Activated CD8-positive, alpha-beta T cell treated with anti-CD3 and anti-CD28 coated beads for 36 hours (primary cell): ENCODE data around the gene DISP1. TPM values are rescaled to one million over a fixed set of nuclear protein-coding genes. Genes with fewer than 3 reads are reported as not detected.

Experiments
- ATAC-seq: fragments of 200-7000 bp; cut with Tn5 transposase; one replicate; pipeline ENCODE4 v1.10.0; 2021; ENCODE audit warnings: mild to moderate bottlenecking, moderate library complexity
- CTCF ChIA-PET: fragments of 350-600 bp; sonication (Branson Sonifier 250); formaldehyde crosslinking; loops from one replicate; lab custom pipeline; 2021; ENCODE audit warnings: antibody characterized with exemption; lab: Charles Lee
- POLR2A ChIA-PET: fragments of 350-600 bp; sonication (Branson Sonifier 250); formaldehyde crosslinking; loops from one replicate; lab custom pipeline; 2021; ENCODE audit warnings: antibody characterized with exemption; lab: Charles Lee
- DNase-seq: peaks from one replicate; pipeline ENCODE4 v3.0.0-alpha.2; 2020
- H3K27ac Mint-ChIP-seq: one replicate; pipeline ENCODE4 v1.8.0; 2021; ENCODE audit warnings: mild to moderate bottlenecking, mixed read lengths
- H3K27me3 Mint-ChIP-seq: one replicate; pipeline ENCODE4 v1.8.0; 2021; ENCODE audit warnings: mixed read lengths
- H3K36me3 Mint-ChIP-seq: one replicate; pipeline ENCODE4 v1.8.0; 2021; ENCODE audit warnings: low read depth, mixed read lengths
- H3K4me1 Mint-ChIP-seq: one replicate; pipeline ENCODE4 v1.8.0; 2021; ENCODE audit warnings: low read depth, mixed read lengths
- H3K4me3 Mint-ChIP-seq: one replicate; pipeline ENCODE4 v1.8.0; 2021; ENCODE audit warnings: mild to moderate bottlenecking, moderate library complexity, mixed read lengths
- H3K9me3 Mint-ChIP-seq: one replicate; pipeline ENCODE4 v1.8.0; 2021; ENCODE audit warnings: mixed read lengths
- CTCF ChIP-seq: fragments of 200-600 bp; IDR thresholded peaks from one replicate; pipeline ENCODE4 v1.8.0; 2022; ENCODE audit warnings: antibody characterized with exemption, mild to moderate bottlenecking
- intact Hi-C: fragments of 100-400 bp; cut with micrococcal nuclease; formaldehyde crosslinking; loops from one replicate; pipeline ENCODE4 v1.10.0; 2022
- total RNA-seq, 2 experiments: library from RNA; stranded (reverse); gene quantifications; one replicate each; pipeline ENCODE4 v1.2.3, GENCODE V29; 2021

Gene DISP1
- total RNA-seq, 2 experiments from 2014 or later = 1.8 to 2.1 TPM

DNA sequence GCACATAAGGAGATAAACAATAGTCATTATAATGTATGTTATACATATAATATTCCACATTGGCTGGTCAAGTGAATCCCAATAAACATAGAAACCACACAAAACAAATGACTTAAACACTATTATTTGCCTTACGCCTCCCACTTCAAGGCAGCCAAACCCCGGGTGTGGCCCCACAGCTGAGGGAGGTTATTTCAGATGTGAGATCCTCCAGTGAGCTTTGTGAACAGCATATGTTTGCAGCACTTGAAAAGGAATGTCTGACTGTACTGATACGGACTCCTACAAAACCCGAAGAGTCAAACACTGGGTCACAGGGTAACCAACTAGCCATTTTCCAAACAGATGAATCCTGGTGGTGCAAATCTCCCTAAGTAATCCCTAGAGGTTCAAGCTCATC is 27.1 kb upstream of the DISP1 start:
- Mint-ChIP-seq H3K27ac (no peak overlapping the region), H3K4me3 (no peak overlapping the region), H3K27me3 (peaks cover 10% of the 10 kb centered on the region), H3K4me1 (peaks cover 20% of the 10 kb centered on the region), H3K36me3 (peaks cover 2% of the 10 kb centered on the region), H3K9me3 (peaks cover 11% of the 10 kb centered on the region)
- POLR2A ChIA-PET = no interaction called here
- CTCF ChIA-PET = interaction anchor here (0.9 to 1.3 kb wide), 3 partner anchors 302 to 336 kb away, joined by 3 to 4 read pairs (median 3); no protein-coding TSS in a partner anchor
- ATAC-seq = no peak
- no peak for TF ChIP-seq CTCF
- intact Hi-C loops = no loop called here
- DNase-seq = no peak

DNA sequence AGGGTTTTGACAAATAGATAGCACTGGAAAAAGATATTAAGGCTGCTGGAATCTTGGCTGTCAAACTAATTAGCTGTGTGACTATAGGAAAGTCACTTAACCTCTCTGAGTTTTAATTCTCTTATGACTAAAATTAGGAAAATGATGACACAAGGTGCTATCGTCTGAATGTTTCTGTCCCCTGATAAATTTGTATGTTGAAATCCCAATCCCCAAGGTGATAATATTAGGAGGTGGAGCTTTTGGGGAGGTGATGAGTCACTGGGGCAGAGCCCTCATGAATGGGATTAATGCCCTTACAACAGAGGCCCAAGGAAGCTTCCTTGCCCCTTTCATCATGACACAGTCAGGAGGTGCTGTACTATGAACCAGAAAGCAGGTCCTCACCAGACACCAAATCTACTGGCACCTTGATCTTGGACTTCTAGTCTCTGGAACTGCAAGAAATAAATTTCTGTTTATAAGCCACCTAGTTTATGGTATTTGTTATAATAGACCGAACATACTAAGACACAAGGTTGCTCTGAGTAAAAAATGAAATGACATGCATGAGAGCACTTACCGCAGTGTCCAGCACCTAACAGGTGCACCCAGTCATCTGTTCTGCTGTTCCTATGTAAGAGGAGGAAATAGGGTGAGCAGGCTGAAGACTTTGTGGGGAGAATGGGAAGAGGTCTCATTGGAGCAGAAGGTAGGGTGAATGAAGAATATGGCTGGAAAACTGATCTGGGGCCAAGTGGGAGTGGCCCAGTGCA is 26.3 kb upstream of the DISP1 start:
- ATAC-seq (no peak), DNase-seq (no peak)
- Mint-ChIP-seq H3K27me3 (peaks cover 8% of the 10 kb centered on the region), H3K4me1 (peaks cover 20% of the 10 kb centered on the region), H3K9me3 (peaks cover 11% of the 10 kb centered on the region), H3K36me3 (peaks cover 2% of the 10 kb centered on the region), H3K4me3 (no peak overlapping the region), H3K27ac (no peak overlapping the region)
- ChIA-PET POLR2A (interaction anchor here (0.9 kb wide), 1 partner anchor 38 kb away, joined by 3 read pairs; no protein-coding TSS in a partner anchor), CTCF (interaction anchor here (0.9 to 1.3 kb wide), 4 partner anchors 301 to 336 kb away, joined by 3 to 4 read pairs (median 4); no protein-coding TSS in a partner anchor)
- intact Hi-C loops = no loop called here
- TF ChIP-seq CTCF = no peak

DNA sequence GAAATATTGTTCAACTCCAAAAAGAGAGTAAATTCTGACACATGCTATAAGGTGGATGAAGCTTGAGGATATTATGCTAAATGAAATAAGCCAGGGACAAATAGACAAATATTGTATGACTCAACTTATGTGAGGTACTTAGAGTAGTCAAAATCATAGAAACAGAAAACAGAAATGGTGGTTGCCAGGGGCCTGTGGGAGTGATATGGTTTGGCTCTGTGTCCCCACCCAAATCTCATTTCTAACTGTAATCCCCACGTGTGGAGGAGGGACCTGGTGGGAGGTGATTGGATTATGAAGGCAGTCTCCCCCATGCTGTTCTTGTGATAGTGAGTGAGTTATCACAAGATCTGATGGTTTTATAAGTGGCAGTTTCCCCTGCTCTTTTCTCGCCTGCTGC is 24.7 kb upstream of the DISP1 start:
- intact Hi-C loops = loop anchor here (2.0 to 5.0 kb wide), 2 partner anchors 291 to 332 kb away; no protein-coding TSS in a partner anchor
- Mint-ChIP-seq H3K4me3 (no peak overlapping the region), H3K9me3 (peaks cover 11% of the 10 kb centered on the region), H3K27me3 (peaks cover 1% of the 10 kb centered on the region), H3K36me3 (peaks cover 2% of the 10 kb centered on the region), H3K27ac (no peak overlapping the region), H3K4me1 (peaks cover 20% of the 10 kb centered on the region)
- DNase-seq = peak; percentile 30
- peak; percentile 60 for ATAC-seq
- POLR2A ChIA-PET = no interaction called here
- CTCF ChIA-PET = interaction anchor here (2.3 kb wide), 1 partner anchor 300 kb away, joined by 12 read pairs; no protein-coding TSS in a partner anchor
- no peak for TF ChIP-seq CTCF

DNA sequence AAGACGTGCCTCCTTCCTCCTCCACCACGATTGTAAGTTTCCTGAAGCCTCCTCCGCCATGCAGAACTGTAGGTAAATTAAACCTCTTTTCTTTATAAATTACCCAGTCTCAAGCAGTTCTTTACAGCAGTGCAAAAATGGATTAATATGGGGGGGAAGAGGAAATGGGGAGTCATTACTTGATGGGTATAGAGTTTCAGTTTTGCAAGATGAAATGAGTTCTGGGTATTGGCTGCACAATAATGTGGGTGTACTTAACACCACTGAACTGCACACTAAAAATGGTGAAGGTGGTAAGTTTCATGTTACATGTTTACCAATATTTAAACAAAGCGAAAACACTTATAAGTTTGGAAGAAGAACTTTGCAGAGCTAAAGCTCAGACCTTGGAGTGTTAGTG is 24.3 kb upstream of the DISP1 start:
- H3K27me3 Mint-ChIP-seq = no peaks in the 10 kb centered on the region
- peaks cover 20% of the 10 kb centered on the region for H3K4me1 Mint-ChIP-seq
- intact Hi-C loops = loop anchor here (2.0 to 5.0 kb wide), 2 partner anchors 290 to 332 kb away; no protein-coding TSS in a partner anchor
- ChIA-PET POLR2A (no interaction called here), CTCF (interaction anchor here (1.8 to 2.3 kb wide), 2 partner anchors 299 to 340 kb away, joined by 4 to 12 read pairs; no protein-coding TSS in a partner anchor)
- H3K4me3 Mint-ChIP-seq = no peak overlapping the region
- H3K27ac Mint-ChIP-seq = no peak overlapping the region
- DNase-seq = no peak
- peaks cover 11% of the 10 kb centered on the region for H3K9me3 Mint-ChIP-seq
- peaks cover 2% of the 10 kb centered on the region for H3K36me3 Mint-ChIP-seq
- ATAC-seq = peak; percentile 70
- no peak for TF ChIP-seq CTCF
